Kidney glomerular epithelial cell (primary cell): ENCODE measurements around the gene OLA1.

Source experiments
- DNase-seq: peaks from one replicate; lab custom pipeline; 2025; lab: John Stamatoyannopoulos, UW

Gene OLA1

DNA sequence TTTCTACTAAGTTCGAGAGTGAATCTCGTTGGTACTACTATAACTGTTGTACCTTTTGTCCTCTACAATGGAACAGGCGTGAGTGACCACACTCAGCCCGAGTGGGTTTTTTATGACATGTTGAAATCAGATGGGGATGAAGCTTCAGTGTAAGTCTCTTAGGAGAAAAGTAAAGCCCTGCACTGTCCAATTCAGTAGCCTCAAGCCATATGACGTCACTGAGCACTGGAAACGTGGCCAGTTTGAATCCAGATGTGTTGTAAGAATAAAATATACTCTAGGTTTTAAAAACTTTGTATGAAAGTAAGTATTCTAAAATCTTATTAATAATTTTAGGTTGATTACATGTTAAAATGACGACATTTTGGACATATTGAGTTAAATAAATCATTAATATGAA lies 181.5 kb downstream of the OLA1 start:
- no peak for DNase-seq

DNA sequence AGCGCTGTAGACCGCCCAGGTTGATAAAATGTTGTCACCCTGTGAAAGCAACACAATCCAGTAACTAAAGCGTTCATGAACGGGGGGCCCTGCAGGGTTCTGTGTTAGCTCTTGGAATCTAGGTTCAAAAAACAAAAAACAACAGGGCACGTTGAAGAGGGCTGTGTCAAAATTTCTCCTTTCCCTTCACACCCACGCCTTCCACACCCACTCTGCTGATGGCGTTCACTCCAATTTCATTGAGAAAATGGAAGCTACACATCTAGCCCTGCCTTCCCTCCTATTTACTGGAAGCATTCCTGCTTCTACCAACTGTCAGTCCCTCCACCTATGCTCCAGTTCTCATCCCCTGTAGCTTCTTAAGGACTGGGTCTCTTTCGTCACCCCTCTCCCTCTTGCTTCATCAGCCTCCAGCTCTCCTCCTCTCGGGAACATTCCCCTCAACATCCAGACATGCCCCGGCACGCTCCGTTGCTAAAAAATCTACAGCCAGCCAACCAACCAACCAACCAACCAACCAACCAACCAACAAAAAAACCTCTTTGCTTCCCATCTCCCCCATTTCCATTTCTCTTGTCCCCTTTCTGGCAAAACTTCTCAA lies 184.7 kb downstream of the OLA1 start:
- DNase-seq = no peak

DNA sequence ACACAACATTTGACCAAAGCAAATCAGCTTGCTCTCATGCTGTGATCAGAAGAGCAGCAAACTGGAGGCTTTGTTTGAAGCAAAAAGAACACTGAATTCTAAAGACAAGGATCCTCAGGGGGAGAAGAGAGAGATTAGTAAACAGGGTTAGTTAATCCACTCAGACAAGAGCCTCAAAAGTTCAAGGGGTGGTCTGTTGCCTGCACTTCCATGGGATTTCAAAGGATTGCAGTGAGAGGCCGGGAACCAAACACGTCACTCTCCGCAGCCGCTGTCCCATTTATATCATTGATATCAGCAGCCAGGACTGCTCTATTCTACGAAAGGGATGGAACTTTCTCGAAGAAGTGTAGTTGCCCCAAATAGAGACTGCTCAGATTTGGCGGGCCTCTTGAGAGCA lies 185.4 kb downstream of the OLA1 start:
- DNase-seq = no peak

DNA sequence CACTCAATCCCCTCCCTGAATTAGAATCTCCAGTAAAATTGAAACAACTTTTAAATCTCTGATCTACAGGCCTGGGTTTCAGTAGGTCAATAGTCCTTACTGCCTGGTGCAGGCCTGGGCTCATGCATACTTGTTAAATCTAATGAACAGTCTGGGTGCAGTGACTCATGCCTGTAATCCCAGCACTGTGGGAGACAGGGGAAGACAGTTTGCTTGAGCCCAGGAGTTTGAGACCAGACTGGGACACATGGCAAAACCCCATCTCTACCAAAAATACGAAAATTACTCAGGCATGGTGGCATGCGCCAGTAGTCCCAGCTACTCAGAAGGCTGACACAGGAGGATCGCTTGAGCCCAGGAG lies 188.5 kb downstream of the OLA1 start:
- DNase-seq = no peak

DNA sequence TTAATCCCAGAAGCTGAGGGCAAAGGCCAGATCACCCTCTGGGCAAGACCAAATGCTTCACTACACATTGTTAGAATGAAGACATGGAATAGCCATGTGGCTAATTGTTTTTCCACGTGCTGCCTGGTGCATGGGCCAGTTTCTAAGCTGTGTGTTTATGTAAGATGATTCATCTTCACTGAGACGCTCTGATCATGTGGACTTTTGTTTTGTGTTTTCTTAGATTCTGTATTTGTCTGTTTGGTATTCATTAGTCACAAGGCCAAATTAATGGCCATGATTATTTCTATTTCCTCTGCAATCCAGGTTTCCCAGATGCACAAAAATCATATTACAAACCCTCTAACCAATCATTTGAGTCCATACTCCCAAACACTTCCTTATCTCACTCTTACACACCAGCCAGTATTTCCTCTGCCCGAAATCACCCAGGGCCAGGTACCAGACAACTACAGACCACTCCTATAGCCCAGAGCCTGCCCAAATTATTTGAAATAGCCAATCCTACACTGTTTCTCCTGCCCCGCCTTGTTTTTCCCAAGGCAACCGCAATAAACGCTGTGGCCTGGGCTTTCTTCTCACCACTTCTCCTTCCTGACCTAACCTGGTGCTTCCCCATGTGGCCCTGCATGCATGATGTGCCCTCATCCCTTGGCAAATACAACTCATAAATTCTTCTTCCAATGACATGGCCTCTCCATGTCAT lies 189.0 kb downstream of the OLA1 start:
- DNase-seq = peak; percentile 46

DNA sequence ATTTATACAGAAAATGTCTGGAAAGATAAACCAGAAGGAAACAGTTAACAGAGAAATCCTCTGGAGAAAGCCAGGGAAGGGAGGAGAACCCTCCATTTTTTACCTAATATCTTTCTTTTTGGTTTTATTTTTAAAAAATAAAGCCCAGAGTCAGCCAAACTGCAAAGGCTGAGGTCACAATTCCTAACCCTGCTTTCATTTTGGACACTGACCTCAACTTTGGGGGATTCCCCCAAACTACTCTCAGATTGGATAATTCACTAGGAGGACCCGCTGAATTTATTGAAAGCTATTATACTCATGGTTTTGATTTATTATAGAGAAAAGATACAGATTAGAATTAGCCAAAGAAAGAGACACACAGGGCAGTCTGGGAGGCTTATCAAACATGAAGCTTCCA lies 189.9 kb downstream of the OLA1 start:
- DNase-seq = no peak

DNA sequence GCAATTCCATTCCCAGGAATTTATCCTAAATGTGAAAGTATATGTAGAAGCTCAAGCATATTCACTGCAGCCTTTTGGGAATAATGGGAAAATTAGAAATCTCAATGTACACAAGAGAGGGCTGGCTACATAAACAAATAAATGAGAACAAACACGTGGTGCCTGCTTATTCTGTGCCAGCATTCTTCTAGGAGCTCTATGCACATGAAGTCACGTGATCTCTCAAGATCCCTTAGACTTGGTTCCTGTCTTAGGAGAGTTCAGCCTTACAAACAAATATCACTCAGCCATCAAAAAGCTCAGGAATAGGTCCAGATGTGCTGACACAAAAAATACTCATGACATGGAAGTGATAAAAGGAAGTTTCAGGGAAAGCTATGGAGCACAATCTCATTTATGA lies 190.3 kb downstream of the OLA1 start:
- DNase-seq = no peak

DNA sequence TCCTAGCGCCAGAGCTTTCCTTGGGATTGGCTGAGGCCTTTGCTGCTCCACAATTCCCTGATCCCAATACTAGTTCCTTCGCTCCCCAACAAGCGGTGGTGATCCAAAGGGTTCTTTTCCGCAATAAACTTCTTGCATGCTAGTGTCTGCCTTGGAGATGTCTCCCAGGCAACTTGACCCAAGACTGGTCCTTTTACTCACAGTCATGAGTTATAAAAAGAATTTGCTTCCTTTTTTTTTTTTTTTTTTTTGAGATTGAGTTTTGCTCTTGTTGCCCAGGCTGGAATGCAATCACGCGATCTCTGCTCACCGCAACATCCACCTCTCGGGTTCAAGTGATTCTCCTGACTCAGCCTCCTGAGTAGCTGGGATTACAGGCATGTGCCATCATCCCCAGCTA lies 193.4 kb downstream of the OLA1 start:
- DNase-seq = no peak

DNA sequence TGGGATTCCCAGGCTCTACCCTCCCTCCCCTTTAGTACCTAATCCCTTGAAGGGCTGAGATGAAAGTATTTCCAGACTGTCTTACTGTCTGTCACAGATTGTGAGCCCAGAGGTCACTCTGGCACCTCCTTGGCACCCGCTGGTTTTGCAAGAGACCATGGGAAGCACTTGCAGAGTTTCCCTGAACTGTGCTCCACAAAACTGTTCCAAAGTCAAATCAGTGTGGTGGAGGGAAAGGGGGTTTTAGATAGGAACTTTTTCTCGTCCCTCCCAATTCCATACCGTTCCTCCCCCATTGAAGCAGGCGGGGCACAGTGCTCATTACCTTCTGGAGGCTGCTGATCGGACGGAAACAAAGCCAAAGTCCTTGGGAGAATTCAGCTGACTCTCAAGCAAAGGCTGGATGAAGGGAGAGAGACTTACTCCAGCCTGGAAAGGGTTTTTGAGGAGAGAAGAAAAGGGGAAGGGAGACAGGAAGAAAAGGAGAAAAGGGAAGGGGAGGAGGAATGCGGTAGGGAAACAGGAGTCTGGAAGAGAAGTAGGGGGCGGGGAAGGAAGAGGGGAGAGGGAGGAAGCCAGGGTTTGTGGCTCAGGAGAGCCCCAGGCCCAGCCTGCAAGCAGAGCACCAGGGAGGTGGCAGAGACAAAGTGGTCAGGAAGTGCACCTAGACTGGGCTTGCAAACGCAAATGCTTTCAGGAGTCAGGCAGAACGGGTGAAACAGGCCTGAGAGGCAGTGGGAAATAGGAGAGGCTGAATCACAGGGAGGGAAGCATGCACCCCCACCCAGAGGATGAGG lies 194.8 kb downstream of the OLA1 start:
- no peak for DNase-seq

DNA sequence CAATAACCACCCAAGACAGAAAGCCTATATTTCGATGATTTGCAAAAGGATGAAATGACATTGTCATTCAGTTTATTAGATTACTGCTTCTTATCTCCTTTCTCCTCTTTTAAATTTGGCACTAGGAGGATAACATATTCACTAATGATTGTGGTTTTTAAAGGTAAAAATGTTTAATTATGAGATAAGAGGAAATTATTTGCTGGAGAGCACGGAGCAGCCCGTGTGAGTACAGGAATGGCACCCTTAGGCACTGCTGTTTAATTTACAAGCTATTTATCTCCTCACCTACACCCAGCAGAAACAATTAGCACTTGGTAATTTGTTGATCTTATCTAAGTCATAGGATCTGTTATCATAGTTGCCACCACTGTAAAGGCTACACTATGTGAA lies 195.8 kb downstream of the OLA1 start:
- no peak for DNase-seq

DNA sequence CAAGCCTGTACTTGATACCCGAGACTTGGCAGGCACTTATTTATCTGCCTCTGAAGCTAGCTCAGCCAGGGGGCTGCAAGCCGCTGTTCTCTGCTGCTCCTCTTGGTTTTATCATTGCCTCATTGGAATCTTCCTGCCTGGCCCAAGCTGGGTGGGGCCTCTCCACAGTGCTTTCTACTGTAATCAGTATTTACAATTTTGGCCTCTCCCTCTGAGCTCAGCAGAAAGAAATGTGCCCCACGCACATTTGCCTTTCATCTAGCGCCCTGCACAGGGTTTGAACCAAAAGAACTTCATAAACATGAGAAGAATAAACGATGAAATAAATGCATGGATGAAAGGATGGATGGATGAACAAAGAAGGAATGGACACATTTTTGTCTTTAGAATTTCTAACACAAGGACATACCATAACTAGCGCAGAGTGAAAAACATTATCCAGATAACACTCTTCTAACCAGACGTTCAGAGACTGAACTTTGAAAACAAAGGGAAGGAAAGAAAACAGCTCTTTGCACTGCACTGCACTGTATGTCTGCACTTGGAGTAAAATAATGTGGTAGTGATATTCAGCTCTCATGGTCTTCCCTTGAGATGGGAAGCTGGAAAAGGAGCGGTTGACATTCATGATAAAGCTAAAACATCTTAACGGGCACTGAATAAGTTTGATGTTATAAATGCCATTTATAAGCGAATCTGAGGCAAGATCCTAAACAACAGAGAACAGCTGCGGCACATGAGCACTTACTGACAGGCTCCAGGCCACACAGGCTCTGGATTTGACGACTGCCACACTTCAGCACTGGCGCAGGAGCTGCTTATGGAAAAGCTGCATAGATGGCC lies 196.4 kb downstream of the OLA1 start:
- no peak for DNase-seq

DNA sequence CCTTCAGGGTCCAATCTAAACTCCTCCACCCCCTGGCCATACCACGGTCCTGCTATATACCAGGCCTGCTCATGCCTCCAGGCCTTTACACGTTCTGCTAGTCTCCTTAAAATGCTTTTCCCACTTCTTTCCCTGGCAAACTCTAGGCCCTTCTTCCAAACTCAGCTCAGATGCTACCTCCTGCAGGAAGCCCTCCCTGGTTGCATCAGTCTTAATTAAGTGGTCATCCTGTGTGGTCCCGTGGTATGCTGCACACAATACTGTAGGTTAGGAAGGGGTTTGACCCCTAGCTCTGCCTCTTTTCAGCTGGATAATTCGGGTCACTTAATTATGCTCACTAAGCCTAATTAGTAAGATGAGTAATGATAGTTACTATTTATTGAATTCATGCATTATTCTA lies 197.3 kb downstream of the OLA1 start:
- DNase-seq = no peak

DNA sequence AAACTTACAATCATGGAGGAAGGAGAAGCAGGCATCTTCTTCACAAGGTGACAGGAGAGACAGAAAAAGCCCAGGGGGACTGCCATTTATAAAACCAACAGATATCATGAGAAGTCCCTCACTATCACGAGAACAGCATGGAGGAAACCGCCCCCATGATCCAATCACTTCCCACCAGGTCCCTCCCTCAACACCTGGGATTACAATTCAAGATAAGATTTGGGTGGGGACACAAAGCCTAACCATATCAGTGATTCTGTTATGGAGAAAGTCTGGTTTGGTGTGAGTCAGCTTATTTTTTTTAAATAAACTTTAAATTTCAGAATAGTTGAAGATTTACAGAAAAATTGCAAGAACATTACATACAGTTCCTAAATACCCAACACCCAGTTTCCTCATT lies 198.4 kb downstream of the OLA1 start:
- DNase-seq = no peak

DNA sequence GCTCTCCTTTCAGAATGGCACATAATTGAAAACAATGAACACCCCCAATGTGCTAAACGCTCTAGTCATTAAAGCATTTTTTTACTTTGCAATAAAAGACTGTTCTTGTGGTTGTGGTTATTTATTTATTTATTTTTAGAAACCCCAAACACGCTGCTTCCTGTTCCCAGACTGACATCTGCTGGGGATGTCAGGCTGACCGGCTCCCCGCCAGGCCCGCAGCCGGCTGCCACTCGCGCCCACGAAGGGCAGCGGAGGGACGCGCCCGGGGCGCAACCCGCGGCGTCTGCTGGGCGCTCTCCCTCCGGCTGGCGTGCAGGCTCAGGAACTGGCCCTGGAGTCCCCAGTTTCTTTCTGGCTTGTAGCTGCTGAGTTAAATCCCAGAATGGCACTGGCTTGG lies 200.1 kb downstream of the OLA1 start:
- DNase-seq = no peak

DNA sequence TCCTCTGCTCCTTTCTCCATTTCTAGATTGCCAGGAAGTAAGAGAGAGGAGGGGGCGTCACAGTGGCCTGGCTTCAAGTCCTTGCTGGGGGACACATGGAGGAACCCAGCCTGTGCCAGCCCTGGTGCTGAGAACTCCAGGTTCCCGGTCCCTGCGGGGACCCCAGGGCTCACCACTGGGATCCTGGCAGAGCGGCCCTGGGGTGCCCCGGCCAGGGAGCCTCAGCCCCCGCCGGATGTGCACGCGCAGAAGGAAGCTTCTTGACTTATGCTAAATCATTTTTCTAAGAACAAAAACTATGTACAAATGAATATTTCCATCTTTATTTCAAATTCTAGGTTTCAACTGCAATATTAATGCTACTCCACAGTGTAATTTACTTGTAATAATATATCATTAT lies 200.6 kb downstream of the OLA1 start:
- no peak for DNase-seq

DNA sequence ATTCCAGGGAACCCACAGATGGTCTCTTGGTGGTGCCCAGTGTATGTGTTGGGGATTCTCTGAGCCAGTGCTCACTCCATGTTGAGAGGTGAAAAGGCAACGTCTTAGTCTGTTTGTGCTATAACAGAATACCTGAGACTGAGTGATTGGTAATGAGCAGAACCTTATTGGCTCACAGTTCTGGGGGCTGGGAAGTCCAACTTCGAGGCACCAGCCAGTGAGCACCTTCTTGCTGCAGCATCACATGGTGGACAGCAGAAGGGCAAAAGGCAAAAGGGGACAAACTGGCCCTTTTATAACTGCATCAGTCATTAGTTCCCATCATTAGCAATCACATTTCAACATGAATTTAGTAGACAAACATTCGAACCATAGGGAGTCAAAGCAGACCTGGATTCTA lies 202.2 kb downstream of the OLA1 start:
- no peak for DNase-seq

DNA sequence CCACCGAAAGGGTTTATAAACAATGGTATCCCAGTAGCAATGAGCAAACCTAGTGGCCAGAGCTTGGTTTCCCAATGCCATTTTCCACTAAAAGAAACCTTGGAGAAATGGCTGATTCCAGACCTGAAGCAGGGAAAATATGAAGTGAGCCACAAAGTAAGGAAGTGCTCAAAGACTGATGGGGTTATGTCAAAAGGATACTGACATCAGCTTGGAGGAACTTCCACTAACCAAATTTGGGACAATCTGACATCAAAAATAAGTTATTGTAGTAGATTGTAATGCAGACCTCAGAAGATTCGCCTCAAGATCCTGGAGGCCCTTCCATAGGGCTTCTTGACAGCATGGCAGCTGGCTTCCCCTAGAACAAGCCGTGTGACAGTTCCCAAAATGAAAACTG lies 203.8 kb downstream of the OLA1 start:
- DNase-seq = no peak

DNA sequence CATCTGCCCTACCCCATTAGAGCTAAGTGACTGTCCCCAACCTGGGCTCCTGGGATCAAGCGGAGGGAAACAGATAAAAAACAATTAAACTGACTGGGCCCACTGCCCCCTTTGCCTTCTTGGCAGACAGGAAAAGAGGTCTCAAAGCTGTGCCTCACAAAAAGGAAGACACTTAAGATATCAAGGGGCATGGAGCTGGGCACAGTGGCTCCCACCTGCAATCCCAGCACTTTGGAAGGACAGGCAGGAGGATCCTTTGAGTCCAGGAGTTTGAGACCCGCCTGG lies 208.0 kb downstream of the OLA1 start:
- DNase-seq = no peak

DNA sequence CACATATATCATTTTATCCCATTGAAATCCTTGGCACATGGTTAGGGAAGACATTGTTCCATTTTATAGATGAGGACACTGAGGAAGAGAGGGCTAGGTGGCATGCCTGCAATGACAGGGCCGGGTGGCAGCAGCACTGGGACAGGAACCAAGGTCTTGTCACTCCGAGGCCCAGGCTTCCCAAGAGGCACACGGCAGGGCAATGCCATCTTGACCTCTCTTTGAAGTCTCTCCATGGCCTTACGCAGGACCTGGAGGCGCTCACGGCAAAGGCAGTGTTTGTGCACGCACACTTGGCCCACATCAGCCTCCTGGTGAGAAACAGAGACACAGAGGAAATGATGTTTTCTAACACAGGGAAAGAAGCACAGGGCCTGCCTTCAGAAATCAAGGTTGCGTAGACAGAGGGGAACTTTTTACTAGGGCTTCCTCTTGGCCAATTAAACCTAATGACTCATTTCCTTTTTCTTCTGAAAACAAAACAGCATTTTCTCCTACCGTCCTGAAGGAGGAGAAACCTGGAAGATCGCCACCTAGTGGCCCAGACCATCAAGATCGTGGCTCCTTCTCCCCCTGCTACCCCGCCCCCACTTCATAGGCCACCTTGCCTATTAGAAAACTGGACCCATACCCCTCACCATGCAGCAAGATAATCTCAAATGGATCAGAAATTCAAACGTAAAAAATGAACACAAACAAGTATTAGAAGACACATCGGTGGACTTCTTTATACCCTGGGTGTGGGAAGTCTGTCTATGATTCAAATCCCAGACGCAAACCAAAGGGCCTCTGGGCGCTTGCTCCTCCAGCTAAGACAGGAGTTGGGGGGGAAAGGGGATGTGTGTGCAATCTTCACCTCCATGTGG lies 208.5 kb downstream of the OLA1 start:
- DNase-seq = peak; percentile 92

DNA sequence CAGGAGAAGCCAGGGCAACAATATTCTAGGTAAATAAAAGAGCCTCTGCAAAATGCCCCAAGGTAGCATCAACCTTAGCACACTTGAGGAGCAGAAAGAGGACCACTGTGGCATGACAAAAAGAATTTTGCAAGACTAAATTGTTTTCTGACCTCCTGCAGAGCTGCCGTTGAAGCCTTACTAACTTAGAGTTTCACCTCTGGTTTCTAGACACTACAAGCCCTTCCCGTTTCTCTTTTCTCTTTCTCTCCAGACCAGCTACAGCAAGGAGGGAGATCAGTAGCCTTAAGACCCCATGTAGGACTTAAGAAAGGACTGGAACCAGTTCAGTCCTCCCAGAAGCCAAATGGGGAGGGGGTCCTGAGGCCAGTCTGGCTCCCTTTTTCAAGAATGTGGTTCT lies 209.9 kb downstream of the OLA1 start:
- DNase-seq = no peak

DNA sequence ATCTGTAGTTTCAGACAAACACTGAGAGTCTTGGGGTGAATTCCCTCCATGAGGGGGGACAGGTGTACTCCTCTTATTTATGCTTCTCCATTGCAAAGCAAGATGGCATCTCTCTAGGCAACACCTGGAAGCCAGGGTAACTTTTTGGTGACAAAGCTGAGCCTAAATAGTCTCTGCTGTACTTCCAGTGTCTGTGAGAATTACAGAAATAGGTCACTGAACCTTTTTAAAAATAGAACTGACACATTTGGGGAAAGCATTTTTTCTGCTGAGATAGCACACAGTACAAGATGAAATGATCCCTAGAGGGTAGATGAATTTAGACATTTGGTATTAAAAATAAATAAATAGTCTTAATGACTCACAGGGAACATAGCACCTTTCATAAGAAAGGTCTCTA lies 211.5 kb downstream of the OLA1 start:
- no peak for DNase-seq
